GM19467 (cell line): ENCODE data around the gene CIAO2B.
"Not testable (repeated sequence)": the region's sequence is repeated elsewhere in the genome, so short reads cannot be mapped to it uniquely, and the experiment has no call there.

ENCODE experiments used
- ATAC-seq: cut with Tn5 transposase; IDR thresholded peaks from one replicate; pipeline ENCODE4 v1.9.1; 2021; ENCODE audit warnings: mild to moderate bottlenecking, moderate library complexity; ENCODE audit not compliant: unreplicated experiment

Gene CIAO2B

DNA sequence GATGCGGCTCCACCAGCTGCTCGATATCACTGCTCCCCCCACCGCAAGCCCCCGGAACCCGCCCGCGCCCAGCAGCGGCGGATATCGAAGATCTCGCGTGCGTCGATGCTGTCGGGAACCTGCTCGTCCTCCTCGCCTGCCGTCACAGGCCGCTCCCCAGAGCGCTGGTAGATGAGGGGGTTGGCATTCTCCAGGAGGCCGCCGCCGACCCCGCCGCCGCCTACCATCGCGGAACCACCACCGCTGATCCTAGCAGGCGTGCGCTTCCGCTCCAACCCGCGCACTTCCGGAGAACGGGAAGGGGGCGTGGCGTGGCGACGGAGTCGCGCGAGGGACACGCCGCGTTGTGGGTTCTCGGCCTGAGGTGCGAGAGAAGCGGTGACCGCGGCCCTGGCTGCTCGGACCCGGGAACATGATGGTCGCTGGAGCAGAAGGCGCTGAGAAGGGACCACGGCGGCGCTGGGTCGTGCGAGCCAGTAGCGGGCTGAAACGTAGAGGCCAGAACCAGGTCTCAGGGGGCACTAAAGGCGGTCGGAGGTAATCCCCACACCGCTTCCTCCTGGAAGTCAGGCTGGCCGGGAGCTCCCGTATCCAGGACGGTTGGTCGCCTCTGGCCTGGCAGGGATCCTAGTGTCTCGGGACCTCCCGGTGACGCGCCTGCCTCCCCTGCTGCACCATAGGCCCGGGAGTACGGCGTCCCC, at the start of gene CIAO2B:
TSS of gene CIAO2B (minus strand) at position 265 of the 701 bp plus-strand sequence. CDS start at position 227, 38 bp downstream.
- peak; percentile 79 for ATAC-seq

DNA sequence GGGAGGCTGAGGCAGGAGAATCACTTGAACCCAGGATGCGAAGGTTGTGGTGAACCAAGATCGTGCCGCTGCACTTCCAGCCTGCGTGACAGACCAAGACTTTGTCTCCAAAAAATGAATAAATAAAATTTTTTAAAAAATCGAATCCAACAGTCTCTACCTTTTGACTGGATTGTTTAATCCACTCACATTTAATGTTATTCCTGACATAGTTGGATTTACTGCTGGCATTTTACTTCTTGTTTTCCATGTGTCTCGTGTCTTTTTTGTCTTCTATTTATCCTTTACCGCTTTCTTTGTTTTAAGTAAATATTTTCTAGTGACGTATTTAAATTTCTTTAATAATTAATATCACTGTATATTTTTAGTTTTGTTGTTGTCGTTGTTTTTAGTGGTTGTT, 48.8 kb upstream of the CIAO2B start:
- no peak for ATAC-seq

DNA sequence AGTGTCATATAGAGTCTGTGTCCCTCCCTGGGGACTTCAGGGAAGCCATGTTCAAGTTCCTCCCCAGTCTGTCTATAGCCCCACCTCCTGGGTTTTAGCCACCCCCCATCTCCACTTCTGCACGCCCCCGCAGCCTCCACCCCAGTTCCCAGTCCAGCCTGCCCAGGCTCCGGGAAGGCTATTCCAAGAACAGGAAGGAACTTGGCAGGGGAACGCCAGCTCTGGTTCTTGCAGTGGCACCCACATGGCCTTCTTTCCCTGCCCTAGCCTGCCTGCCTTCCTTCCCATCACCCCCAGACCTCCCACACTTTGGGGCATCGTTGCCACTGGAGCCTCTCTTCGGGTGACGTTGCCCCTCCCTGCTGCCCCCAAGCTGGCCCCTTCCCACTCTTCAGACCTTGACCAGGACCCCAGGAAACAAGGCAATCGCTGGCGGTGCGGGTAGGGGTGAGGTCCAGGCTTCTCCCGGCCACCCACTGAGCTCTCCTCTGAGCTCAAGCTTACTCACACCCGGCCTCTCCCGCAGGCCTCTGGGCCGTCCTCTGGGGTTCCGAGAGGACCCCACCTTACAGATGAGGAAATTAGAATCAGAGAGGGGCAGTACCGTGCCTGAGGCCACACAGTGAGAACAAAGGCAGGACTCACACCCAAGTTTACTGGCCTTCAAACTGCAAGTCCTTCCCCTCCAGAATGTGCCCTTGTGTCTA, 45.0 kb upstream of the CIAO2B start:
- no peak for ATAC-seq

DNA sequence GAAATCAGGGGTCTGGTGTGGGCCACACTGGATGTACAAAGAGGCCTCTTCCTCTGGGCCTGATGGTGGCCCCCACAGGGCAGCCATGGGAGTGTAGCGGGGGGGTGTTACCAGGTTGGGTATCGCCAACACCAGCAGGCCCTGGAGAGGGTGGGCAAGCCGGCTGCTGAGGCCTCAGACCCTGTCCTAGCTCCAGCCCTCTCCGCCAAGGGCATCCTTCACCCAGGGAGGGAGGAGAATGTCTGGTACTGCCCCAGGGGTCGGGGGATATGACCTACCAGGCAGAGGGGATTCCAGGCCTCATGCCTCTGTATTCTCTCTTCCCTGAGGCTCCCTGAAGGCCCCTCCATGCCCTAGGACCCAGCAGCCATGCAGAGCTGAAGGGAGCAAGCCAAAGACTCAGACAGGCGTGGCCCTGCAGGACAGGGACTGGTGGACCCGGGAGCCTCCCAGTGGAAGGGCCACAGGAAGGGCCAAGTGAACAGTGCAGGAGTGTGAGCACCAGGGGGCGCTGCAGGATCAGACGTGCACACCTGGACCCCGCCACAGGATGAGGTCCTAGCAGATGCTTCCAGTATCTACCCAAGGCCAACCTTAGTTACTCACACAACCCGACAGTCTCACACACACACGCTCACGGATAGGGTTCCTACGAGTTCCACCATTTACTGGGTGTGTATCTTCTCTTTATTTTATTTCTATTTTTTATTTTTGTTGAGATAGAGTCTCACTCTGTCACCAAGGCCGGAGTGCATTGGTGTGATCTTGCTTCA, 43.3 kb upstream of the CIAO2B start:
- peak; percentile 64 for ATAC-seq

DNA sequence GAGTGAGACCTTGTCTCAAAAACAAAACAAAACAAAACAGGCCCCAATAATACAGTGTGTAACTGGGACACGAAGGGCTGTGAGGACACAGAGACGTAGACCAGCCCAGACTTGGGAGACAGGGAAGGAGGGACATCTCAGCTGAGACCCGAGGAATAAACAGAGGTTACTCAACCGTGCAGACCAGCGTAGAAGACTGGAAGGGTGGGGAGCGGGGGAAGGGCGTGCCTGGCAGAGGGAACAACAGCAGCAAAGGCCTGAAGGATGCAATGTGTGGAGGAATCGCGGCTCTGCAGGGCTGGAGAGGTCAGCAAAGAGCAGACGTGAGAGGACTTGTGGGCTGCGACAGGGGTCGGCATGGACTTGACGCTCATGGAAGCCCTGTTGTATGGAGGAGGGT, 42.5 kb upstream of the CIAO2B start:
- ATAC-seq: no peak

DNA sequence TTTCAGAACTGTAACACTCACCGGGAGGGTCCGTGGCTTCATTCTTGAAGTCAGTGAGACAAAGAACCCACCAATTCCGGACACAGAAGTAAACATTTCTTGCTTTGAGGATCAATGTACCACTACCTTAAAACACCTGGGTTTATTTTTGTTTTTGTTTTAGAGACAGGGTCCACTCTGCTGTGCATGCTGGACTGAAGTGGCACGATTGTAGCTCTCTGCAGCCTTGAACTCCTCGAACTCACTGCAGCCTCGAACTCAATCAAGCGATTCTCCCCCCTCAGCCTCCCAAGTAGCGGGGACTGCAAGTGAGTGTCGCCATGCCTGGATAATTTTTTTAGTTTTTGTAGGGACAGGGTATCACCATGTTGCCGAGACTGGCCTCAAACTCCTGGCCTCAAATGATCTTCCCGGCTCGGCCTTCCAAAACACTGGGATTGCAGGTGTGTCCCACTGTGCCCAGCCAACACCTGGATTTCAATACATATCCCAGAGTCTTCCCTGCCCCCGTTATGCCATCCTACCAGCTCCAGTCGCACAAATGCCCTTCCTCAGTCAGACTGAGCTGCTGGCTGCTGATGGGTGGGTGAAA, 41.2 kb upstream of the CIAO2B start:
- ATAC-seq: no peak

DNA sequence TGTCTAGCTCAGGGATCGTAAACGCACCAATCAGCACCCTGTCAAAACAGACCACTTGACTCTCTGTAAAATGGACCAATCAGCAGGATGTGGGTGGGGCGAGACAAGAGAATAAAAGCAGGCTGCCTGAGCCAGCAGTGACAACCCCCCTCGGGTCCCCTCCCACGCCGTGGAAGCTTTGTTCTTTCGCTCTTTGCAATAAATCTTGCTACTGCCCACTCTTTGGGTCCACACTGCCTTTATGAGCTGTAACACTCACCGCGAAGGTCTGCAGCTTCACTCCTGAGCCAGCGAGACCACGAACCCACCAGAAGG, 40.7 kb upstream of the CIAO2B start:
- not testable (repeated sequence) for ATAC-seq

DNA sequence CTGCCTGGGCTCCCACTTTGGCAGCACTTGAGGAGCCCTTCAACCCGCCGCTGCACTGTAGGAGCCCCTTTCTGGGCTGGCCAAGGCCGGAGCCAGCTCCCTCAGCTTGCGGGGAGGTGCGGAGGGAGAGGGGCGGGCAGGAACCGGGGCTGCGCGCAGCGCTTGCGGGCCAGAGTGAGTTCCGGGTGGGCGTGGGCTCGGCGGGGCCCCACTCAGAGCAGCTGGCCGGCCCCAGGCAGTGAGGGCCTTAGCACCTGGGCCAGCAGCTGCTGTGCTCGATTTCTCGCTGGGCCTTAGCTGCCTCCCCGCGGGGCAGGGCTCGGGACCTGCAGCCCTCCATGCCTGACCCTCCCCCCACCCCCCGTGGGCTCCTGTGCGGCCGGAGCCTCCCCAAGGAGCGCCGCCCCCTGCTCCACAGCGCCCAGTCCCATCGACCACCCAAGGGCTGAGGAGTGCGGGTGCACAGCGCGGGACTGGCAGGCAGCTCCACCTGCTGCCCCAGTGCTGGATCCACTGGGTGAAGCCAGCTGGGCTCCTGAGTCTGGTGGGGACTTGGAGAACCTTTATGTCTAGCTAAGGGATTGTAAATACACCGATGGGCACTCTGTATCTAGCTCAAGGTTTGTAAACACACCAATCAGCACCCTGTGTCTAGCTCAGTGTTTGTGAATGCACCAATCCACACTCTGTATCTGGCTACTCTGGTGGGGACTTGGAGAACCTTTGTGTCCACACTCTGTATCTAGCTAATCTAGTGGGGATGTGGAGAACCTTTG, 40.1 kb upstream of the CIAO2B start:
- not testable (repeated sequence) for ATAC-seq

DNA sequence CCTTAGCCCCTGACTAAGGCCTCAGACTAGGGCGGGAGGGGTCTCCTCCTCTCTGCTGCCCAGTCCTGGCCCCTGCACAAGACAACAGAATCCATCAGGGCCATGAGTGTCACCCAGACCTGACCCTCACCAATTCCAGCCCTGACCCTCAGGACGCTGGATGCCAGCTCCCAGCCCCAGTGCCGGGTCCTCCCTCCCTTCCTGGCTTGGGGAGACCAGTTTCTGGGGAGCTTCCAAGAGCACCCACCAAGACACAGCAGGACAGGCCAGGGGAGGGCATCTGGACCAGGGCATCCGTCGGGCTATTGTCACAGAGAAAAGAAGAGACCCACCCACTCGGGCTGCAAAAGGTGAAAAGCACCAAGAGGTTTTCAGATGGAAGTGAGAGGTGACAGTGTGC, 39.5 kb upstream of the CIAO2B start:
- ATAC-seq: no peak

DNA sequence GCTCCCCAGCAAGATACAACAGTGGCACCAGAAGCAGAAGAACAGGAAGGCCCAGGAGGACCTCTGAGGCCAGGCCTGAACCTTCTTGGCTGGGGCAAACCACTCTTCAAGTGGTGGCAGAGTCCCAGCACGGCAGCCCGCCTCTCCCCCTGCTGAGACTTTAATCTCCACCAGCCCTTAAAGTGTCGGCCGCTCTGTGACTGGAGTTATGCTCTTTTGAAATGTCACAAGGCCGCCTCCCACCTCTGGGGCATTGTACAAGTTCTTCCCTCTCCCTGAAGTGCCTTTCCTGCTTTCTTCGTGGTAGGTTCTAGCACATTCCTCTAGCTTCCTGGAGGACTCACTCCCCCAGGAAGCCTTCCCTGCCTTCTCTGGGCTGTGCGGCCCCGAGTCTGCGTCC, 38.8 kb upstream of the CIAO2B start:
- no peak for ATAC-seq

DNA sequence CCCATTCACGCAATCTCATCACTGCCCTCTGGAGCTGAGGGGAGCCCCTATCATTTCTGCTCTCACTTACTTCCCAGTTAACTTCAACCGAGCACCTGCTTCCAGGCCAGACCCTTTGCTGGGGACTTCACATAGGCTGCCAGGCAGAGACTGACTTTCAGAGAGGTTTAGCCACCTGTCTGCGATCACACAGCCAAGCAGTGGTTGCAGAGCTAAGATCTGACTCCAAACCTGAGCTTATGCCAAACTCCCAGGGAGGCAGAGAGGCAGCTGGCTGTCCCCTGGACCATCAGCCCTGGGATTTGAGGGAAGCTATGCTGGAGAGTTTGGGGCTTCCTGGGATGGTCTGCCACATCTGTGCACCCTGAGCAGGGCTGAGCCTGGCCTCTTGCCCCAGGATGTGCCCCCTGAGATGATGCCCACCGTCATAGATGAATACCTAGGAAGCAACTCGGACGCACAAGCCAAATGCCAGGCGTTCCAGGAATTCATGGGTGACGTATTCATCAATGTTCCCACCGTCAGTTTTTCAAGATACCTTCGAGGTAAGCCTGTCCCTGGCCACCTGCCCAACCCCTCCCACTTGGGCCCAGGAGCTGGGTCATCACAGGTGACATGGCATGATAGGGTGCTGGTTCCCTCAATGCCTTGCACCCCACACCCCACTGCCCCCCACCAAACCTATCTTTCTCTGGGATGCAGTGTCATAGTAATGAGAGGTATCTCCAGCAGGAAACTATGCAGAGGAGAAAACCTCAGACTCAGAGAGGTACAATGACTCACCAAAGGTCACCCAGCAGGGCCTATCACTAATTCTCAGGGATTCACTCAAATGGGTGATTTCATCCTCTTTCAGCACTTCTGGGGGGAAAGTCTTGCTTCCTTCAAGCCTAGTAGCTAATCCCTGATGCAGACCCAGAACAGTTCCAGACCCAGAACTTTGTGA, 36.8 kb upstream of the CIAO2B start:
- ATAC-seq: no peak

DNA sequence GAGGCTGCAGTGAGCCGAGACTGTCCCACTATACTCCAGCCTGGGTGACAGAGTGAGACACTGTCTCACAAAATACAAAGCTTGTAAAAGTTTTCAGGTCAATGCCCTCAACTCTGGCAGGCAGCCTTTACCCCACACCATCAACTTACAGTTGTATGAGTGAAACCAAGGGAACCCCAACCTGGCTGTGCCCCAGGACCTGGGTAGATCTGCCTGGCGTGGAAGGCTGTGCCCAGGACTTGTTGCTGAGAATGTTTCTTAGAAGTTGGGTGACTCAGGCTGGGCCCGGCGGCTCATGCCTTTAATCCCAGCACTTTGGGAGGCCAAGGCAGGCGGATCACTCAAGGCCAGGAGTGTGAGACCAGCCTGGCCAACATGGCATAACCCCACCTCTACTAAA, 34.6 kb upstream of the CIAO2B start:
- ATAC-seq: no peak

DNA sequence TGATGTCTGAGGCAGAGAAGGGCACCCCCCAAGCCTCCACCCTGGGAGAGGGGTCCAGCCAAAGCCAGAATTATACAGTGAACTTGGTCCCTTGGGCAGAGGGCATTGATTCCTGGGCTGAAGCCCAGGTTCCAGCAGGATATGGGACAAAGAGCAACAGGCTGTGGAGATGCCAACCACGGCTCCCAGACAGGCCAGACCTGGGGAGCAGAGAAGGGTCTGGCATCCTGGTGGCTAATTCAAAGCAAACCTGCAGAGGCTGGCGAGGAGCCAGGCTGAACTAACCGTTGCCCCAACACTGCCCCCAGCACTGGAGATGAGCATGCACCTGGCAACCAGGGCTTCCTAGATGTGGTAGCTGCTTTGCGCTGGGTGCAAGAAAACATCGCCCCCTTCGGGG, 29.8 kb upstream of the CIAO2B start:
- ATAC-seq: no peak

DNA sequence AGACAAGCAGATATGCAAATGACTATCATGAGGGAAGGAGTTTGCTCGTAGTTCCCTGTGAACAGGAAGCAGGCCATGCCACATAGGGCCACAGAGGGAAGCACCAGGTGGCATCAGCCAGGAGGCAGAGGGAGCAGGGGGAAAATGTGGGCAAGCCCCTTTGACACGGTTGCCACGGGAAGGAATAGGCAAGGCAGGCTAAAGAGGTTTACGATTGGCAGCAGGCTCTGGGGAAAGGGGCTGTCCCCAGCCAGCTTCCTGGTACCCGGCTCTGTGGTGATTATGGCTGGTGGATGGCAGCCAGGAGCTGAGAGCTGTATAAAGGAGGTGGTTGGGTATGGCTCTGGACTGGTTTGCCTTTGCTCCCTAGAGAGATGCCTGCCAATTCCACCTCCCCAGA, 27.7 kb upstream of the CIAO2B start:
- no peak for ATAC-seq

DNA sequence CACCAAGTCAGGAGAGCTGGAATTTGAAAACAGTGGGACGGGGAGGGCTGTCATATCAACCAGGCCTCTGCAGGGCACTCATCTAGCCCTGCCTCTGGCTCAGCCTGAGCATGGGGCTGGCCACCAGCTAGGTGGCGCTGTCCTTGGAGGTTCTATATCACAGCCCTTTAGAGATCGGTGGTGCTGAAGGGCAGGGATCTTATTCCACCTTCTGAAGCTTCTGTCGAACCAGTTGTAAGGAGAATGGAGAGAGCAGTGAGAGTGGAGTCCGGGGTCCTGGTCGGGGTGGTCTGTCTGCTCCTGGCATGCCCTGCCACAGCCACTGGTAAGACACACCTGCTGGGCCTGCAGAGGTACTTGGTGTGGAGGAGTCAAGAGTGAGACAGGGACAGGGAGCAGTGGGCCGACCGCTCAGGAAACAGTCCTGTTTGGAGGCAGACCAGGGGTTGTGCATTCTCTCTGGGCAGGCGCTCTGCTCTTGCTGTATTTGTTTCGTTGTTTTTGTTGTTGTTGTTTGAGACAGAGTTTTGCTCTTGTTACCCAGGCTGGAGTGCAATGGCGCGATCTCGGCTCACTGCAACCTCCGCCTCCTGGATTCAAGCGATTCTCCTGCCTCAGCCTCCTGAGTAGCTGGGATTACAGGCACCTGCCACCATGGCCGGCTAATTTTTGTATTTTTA, 27.0 kb upstream of the CIAO2B start, which contains the start of gene CES3:
TSS of gene CES3 (plus strand) at position 202 of the 680 bp plus-strand sequence. CDS start at position 244, 42 bp downstream.
- ATAC-seq: peak; percentile 63

DNA sequence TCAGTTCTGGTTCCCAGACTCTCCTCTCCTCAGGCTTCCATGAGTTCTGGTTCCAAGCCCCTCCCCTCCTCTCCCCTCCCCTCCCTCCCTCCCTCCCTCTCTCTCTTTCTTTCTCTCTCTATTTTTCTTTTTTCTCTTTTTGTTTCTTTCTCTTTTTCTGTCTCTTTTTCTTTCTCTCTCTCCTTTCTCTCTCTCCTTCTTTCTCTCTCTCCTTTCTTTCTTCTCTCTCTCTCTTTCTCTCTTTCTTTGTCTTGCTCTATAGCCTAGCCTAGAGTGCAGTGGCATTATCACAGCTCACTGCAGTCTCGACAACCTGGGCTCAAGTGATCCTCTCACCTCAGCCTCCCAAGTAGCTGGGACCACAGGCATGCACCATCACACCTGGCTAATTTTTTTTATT, 26.1 kb upstream of the CIAO2B start:
- no peak for ATAC-seq

DNA sequence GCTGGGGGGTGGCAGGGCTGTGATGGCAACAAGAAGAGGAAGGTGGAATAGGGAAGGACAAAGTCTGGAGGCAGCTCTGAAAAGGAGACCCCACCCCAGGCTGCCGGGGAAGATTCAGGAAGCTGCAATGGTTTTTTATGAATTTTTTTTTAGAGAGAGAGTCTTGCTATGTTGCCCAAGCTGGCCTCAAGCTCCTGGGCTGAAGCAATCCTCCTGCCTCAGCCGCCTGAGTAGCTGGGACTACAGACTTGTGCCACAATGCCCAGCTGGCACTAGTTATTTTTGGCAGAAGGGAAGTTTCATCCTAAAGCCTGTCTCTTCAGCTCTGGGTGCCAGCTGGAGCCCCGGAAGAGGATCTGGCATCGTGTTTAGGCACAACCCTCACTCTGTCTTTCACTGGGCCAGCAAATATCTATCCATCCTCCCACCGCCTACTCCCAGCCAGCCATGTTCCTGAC, 25.5 kb upstream of the CIAO2B start:
- no peak for ATAC-seq

DNA sequence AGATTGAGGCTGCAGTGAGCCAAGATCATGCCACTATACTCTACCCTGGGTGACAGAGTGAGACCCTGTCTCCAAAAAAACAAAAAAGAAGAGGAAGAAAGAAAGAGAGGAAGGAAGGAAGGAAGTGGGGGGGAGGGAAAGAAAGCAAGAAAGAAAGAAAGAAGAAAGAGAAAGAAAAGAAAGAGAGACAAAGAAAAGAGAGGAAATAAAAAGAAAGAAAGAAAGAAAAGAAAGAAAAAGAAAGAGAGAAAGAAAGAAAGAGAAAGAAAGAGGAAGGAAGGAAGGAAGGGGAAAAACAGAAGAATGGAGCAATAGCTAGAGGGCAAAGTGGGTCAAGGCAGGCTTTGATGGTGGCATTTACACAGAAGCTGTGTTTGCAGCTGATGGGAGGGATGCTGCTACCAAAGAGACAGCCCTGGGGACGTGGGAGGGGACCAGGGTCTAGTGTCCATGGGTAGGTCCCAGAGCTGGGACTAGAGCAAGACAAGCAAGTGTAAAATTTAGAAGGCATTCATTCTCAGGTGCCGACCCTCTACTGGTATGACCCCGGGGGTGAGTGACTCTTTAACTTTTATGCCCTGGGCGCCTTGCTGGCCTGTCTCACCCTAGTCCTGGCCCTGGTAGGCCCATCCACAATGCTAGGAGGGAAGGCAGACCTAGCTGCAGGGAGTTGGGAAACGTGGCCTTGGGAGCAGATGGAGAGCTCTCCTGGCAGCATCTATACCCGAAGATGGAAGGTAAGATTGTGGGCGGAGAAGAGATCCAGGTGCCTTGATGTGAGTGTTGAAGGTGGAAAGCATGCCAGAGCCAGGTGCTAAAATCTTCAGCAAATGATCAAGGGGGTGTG, 24.9 kb upstream of the CIAO2B start:
- no peak for ATAC-seq
